Astrocyte (in vitro differentiated cells and primary cell): ENCODE data around the gene NSUN6. TPM values are rescaled to one million over a fixed set of nuclear protein-coding genes. Genes with fewer than 3 reads are reported as not detected.

Source experiments
- DNase-seq: peaks from one replicate; pipeline ENCODE4 v3.0.0-alpha.2; 2010; ENCODE audit warnings: low read depth
- FAIRE-seq: peaks from 2 replicates; lab custom pipeline; 2011; peaks lifted over from hg19 to GRCh38; lab: Jason Lieb, UNC
- H2AFZ ChIP-seq: 2 replicates; pipeline ENCODE4 v1.6.0; 2012; ENCODE audit warnings: low read depth, low read length, inconsistent platforms
- H3K27ac ChIP-seq: 2 replicates; pipeline ENCODE4 v1.5.1; 2011; ENCODE audit warnings: low read depth, low read length, inconsistent platforms
- H3K27me3 ChIP-seq: 2 replicates; pipeline ENCODE4 v1.6.0; 2011; ENCODE audit warnings: low read length, inconsistent platforms; ENCODE audit not compliant: insufficient read depth
- H3K36me3 ChIP-seq: 2 replicates; pipeline ENCODE4 v1.5.1; 2011; ENCODE audit warnings: low read length, inconsistent platforms; ENCODE audit not compliant: insufficient read depth
- H3K4me1 ChIP-seq: 2 replicates; pipeline ENCODE4 v1.5.1; 2011; ENCODE audit warnings: low read length, inconsistent platforms; ENCODE audit not compliant: insufficient read depth
- H3K4me2 ChIP-seq: 2 replicates; pipeline ENCODE4 v1.6.0; 2012; ENCODE audit warnings: low read length, inconsistent platforms
- H3K4me3 ChIP-seq: 2 replicates; pipeline ENCODE4 v1.5.1; 2011; ENCODE audit warnings: low read depth, mild to moderate bottlenecking, low read length, inconsistent platforms; ENCODE audit not compliant: insufficient read depth
- H3K79me2 ChIP-seq: 2 replicates; pipeline ENCODE4 v1.6.0; 2012; ENCODE audit warnings: mild to moderate bottlenecking, low read length, inconsistent platforms; ENCODE audit not compliant: insufficient read depth
- H3K9ac ChIP-seq: 2 replicates; pipeline ENCODE4 v1.6.0; 2012; ENCODE audit warnings: mild to moderate bottlenecking, low read length, inconsistent platforms
- H3K9me3 ChIP-seq: 2 replicates; pipeline ENCODE4 v1.5.1; 2012; ENCODE audit warnings: low read depth, mild to moderate bottlenecking, low read length, inconsistent platforms; ENCODE audit not compliant: insufficient read depth
- H4K20me1 ChIP-seq: 2 replicates; pipeline ENCODE4 v1.6.0; 2012; ENCODE audit warnings: low read length, inconsistent platforms; ENCODE audit not compliant: insufficient read depth
- H3K27ac Mint-ChIP-seq: one replicate; pipeline ENCODE4 v1.8.0; 2021; ENCODE audit warnings: mild to moderate bottlenecking, mixed read lengths; ENCODE audit not compliant: unreplicated experiment
- H3K27me3 Mint-ChIP-seq: one replicate; pipeline ENCODE4 v1.8.0; 2021; ENCODE audit warnings: low read depth, mixed read lengths; ENCODE audit not compliant: unreplicated experiment
- H3K36me3 Mint-ChIP-seq: one replicate; pipeline ENCODE4 v1.8.0; 2021; ENCODE audit warnings: low read depth, mixed read lengths; ENCODE audit not compliant: unreplicated experiment
- H3K4me1 Mint-ChIP-seq: one replicate; pipeline ENCODE4 v1.8.0; 2021; ENCODE audit warnings: low read depth, mixed read lengths; ENCODE audit not compliant: unreplicated experiment
- H3K4me3 Mint-ChIP-seq: one replicate; pipeline ENCODE4 v1.8.0; 2021; ENCODE audit warnings: mild to moderate bottlenecking, moderate library complexity, mixed read lengths; ENCODE audit not compliant: unreplicated experiment
- H3K9me3 Mint-ChIP-seq: one replicate; pipeline ENCODE4 v1.8.0; 2021; ENCODE audit warnings: mild to moderate bottlenecking, mixed read lengths; ENCODE audit not compliant: unreplicated experiment
- EZH2 ChIP-seq: IDR thresholded peaks from 2 replicates; pipeline ENCODE4 v1.6.1; 2012; ENCODE audit warnings: mild to moderate bottlenecking, low read length, inconsistent platforms; ENCODE audit not compliant: insufficient read depth
- total RNA-seq: library from RNA; stranded (reverse); gene quantifications from 2 replicates; pipeline ENCODE4 v1.2.1, GENCODE V29; 2021
- TF ChIP-seq, protein P1 (sequence below): IDR thresholded peaks from 2 replicates; pipeline ENCODE4 v1.5.1; 2011; ENCODE audit warnings: low read depth, mild to moderate bottlenecking, inconsistent platforms, low read length, moderate library complexity; ENCODE audit not compliant: insufficient read depth

NSUN6 gene
- total RNA-seq, 1 donor from 2014 or later: 7.3 TPM

GRCh38 chr10:18664841-18665478 is 13.6 kb upstream of the NSUN6 start:
- Histone ChIP-seq H3K4me1 (peaks cover 29% of the 10 kb centered on the region), H3K27me3 (no peaks in the 10 kb centered on the region), H3K4me3 (no peak overlapping the region), H3K4me2 (peak overlapping the region; percentile 76), H4K20me1 (peaks cover 58% of the 10 kb centered on the region), H3K27ac (peak overlapping the region; percentile 59), H3K9ac (peak overlapping the region; percentile 22), H2AFZ (no peak overlapping the region), H3K36me3 (peaks cover 2% of the 10 kb centered on the region), H3K9me3 (no peaks in the 10 kb centered on the region), H3K79me2 (peaks cover 96% of the 10 kb centered on the region)
- peaks cover 4% of the 10 kb centered on the region for H3K36me3 Mint-ChIP-seq
- no peak for TF ChIP-seq EZH2
- TF ChIP-seq, protein P1, sequence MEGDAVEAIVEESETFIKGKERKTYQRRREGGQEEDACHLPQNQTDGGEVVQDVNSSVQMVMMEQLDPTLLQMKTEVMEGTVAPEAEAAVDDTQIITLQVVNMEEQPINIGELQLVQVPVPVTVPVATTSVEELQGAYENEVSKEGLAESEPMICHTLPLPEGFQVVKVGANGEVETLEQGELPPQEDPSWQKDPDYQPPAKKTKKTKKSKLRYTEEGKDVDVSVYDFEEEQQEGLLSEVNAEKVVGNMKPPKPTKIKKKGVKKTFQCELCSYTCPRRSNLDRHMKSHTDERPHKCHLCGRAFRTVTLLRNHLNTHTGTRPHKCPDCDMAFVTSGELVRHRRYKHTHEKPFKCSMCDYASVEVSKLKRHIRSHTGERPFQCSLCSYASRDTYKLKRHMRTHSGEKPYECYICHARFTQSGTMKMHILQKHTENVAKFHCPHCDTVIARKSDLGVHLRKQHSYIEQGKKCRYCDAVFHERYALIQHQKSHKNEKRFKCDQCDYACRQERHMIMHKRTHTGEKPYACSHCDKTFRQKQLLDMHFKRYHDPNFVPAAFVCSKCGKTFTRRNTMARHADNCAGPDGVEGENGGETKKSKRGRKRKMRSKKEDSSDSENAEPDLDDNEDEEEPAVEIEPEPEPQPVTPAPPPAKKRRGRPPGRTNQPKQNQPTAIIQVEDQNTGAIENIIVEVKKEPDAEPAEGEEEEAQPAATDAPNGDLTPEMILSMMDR: no peak
- peaks cover 35% of the 10 kb centered on the region for H3K4me1 Mint-ChIP-seq
- no peaks in the 10 kb centered on the region for H3K9me3 Mint-ChIP-seq
- FAIRE-seq (no peak), DNase-seq (no peak)
- H3K27ac Mint-ChIP-seq: peak overlapping the region; percentile 89
- no peak overlapping the region for H3K4me3 Mint-ChIP-seq
- H3K27me3 Mint-ChIP-seq: no peaks in the 10 kb centered on the region

DNA sequence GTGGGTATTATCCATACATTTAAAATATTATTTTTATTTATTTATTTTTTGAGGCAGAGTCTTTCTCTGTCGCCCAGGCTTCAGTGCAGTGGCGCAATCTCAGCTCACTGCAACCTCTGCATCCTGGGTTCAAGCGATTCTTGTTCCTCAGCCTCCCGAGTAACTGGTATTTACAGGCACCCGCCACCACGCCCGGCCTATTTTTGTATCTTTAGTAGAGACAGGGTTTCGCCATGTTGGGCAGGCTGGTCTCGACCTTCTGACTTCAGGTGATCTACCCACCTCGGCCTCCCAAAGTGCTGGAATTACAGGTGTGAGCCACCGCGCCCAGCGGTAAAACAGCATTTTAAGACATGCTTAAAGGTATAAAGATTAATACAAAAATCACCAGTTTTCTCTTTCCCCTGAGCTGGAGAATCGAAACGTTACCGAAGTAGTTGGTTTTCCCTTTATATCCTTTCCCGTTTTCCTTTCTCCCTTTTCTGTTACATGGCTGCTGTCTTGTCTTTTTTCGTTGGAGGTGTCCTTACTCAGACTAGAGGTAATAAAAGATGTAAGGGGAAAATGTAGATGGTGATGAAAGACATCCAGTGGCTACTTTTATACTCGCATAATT is 9.5 kb upstream of the NSUN6 start:
- peaks cover 2% of the 10 kb centered on the region for H3K36me3 Mint-ChIP-seq
- peaks cover 16% of the 10 kb centered on the region for H3K4me1 Mint-ChIP-seq
- H3K4me3 Mint-ChIP-seq: peak overlapping the region; percentile 84
- Histone ChIP-seq H3K9me3 (no peaks in the 10 kb centered on the region), H2AFZ (no peak overlapping the region), H3K79me2 (peaks cover 72% of the 10 kb centered on the region), H4K20me1 (peaks cover 38% of the 10 kb centered on the region), H3K36me3 (no peaks in the 10 kb centered on the region), H3K27me3 (no peaks in the 10 kb centered on the region), H3K4me3 (peak overlapping the region; percentile 93), H3K4me1 (peaks cover 20% of the 10 kb centered on the region), H3K27ac (no peak overlapping the region), H3K9ac (peak overlapping the region; percentile 99), H3K4me2 (peak overlapping the region; percentile 90)
- DNase-seq (no peak), FAIRE-seq (no peak)
- no peaks in the 10 kb centered on the region for H3K27me3 Mint-ChIP-seq
- H3K27ac Mint-ChIP-seq: peak overlapping the region; percentile 73
- no peaks in the 10 kb centered on the region for H3K9me3 Mint-ChIP-seq
- no peak for TF ChIP-seq EZH2
- TF ChIP-seq, protein P1: no peak
